DOHH2 (cell line): Measurements from ENCODE around the gene GGT1.

Experiments used
- H3F3A ChIP-seq: fragments of 200-600 bp; sonication (generic), shearing (Covaris generic); 2 replicates; pipeline ENCODE4 v1.6.0; 2016; ENCODE audit warnings: antibody characterized with exemption, mild to moderate bottlenecking; ENCODE audit not compliant: control insufficient read depth, insufficient read depth
- H3K27ac ChIP-seq: fragments of 200-600 bp; sonication (generic); 2 replicates; pipeline ENCODE4 v1.5.1; 2014; ENCODE audit warnings: low read depth, mild to moderate bottlenecking, low read length, moderate library complexity
- H3K27me3 ChIP-seq: fragments of 200-600 bp; sonication (generic); 2 replicates; pipeline ENCODE4 v1.6.1; 2014; ENCODE audit warnings: mild to moderate bottlenecking, low read length, mixed read lengths; ENCODE audit not compliant: control insufficient read depth
- H3K36me3 ChIP-seq: fragments of 200-600 bp; sonication (generic); 2 replicates; pipeline ENCODE4 v1.6.1; 2014; ENCODE audit warnings: mild to moderate bottlenecking, low read length, moderate library complexity, mixed read lengths; ENCODE audit not compliant: control insufficient read depth
- H3K4me1 ChIP-seq: fragments of 200-600 bp; sonication (generic); 2 replicates; pipeline ENCODE4 v1.6.1; 2014; ENCODE audit warnings: mild to moderate bottlenecking, low read length, mixed read lengths; ENCODE audit not compliant: control insufficient read depth
- H3K4me2 ChIP-seq: fragments of 200-600 bp; sonication (generic); 2 replicates; pipeline ENCODE4 v1.6.0; 2014; ENCODE audit warnings: mild to moderate bottlenecking, low read length, moderate library complexity
- H3K4me3 ChIP-seq: fragments of 200-600 bp; sonication (generic); 2 replicates; pipeline ENCODE4 v1.5.1; 2014; ENCODE audit warnings: mild to moderate bottlenecking, low read length, mixed read lengths
- H3K79me2 ChIP-seq: fragments of 200-600 bp; sonication (generic); 2 replicates; pipeline ENCODE4 v1.6.1; 2014; ENCODE audit warnings: mild to moderate bottlenecking, low read length, mixed read lengths; ENCODE audit not compliant: control insufficient read depth
- H3K9me2 ChIP-seq: fragments of 200-600 bp; sonication (generic); replicated peaks from 2 replicates; pipeline ENCODE4 v1.6.1; 2014; ENCODE audit warnings: mild to moderate bottlenecking, low read length, mixed read lengths; ENCODE audit not compliant: control insufficient read depth
- H3K9me3 ChIP-seq: fragments of 200-600 bp; sonication (generic); 2 replicates; pipeline ENCODE4 v1.6.1; 2014; ENCODE audit warnings: antibody characterized with exemption, low read length, mixed read lengths; ENCODE audit not compliant: control insufficient read depth, insufficient read depth
- H4K20me1 ChIP-seq: fragments of 200-600 bp; sonication (generic); 2 replicates; pipeline ENCODE4 v1.6.0; 2014; ENCODE audit warnings: low read depth, mild to moderate bottlenecking, antibody characterized with exemption, low read length, moderate library complexity; ENCODE audit not compliant: control insufficient read depth, insufficient read depth
- CTCF ChIP-seq: fragments of 200-600 bp; sonication (generic); IDR thresholded peaks from one replicate; pipeline ENCODE4 v1.5.1; 2014; ENCODE audit warnings: antibody characterized with exemption, mild to moderate bottlenecking, low read depth, low read length; ENCODE audit not compliant: poor library complexity, severe bottlenecking
- EZH2phosphoT487 ChIP-seq: fragments of 200-600 bp; sonication (generic); IDR thresholded peaks from 2 replicates; pipeline ENCODE4 v1.6.1; 2017; ENCODE audit warnings: borderline replicate concordance, mild to moderate bottlenecking, antibody characterized with exemption, low read length, moderate library complexity, mixed read lengths

The GGT1 gene

GRCh38 chr22:24567668-24568067, 35.3 kb upstream of the GGT1 start:
- Histone ChIP-seq H3K9me2 (no peaks in the 10 kb centered on the region), H3K79me2 (peaks cover 64% of the 10 kb centered on the region), H3K27me3 (no peaks in the 10 kb centered on the region), H3F3A (no peaks in the 10 kb centered on the region), H3K9me3 (no peaks in the 10 kb centered on the region), H4K20me1 (peaks cover 17% of the 10 kb centered on the region), H3K27ac (no peak overlapping the region), H3K4me3 (no peak overlapping the region), H3K4me2 (no peak overlapping the region), H3K4me1 (no peaks in the 10 kb centered on the region), H3K36me3 (peaks cover 88% of the 10 kb centered on the region)
- no peak for TF ChIP-seq CTCF
- TF ChIP-seq EZH2phosphoT487 = no peak

GRCh38 chr22:24571266-24571665, 31.7 kb upstream of the GGT1 start:
- no peak overlapping the region for H3K27ac ChIP-seq
- H3K4me1 ChIP-seq = no peaks in the 10 kb centered on the region
- no peak overlapping the region for H3K4me3 ChIP-seq
- H3K9me2 ChIP-seq = no peaks in the 10 kb centered on the region
- H3K79me2 ChIP-seq = peaks cover 28% of the 10 kb centered on the region
- peaks cover 4% of the 10 kb centered on the region; the same call in 1 of the 2 replicates for H4K20me1 ChIP-seq
- no peaks in the 10 kb centered on the region for H3K9me3 ChIP-seq
- H3K36me3 ChIP-seq = peaks cover 81% of the 10 kb centered on the region
- H3K4me2 ChIP-seq = no peak overlapping the region
- H3K27me3 ChIP-seq = no peaks in the 10 kb centered on the region
- TF ChIP-seq CTCF (no peak), EZH2phosphoT487 (no peak)
- peaks cover 6% of the 10 kb centered on the region for H3F3A ChIP-seq

GRCh38 chr22:24576778-24577177, 26.2 kb upstream of the GGT1 start:
- H3K4me1 ChIP-seq = no peaks in the 10 kb centered on the region
- H3K9me2 ChIP-seq = no peaks in the 10 kb centered on the region
- peaks cover 43% of the 10 kb centered on the region for H3K36me3 ChIP-seq
- H3K79me2 ChIP-seq = no peaks in the 10 kb centered on the region
- H3K27ac ChIP-seq = no peak overlapping the region
- H3K27me3 ChIP-seq = no peaks in the 10 kb centered on the region
- no peak overlapping the region for H3K4me3 ChIP-seq
- H3F3A ChIP-seq = peaks cover 34% of the 10 kb centered on the region
- no peak overlapping the region for H3K4me2 ChIP-seq
- no peaks in the 10 kb centered on the region for H3K9me3 ChIP-seq
- 0 out of 2 replicates have a peak, but pooled peaks cover 4% of the 10 kb centered on the region for H4K20me1 ChIP-seq
- TF ChIP-seq CTCF (no peak), EZH2phosphoT487 (no peak)
